MCF 10A (cell line): ENCODE results near the gene ELP4. TPM values are rescaled to one million over a fixed set of nuclear protein-coding genes. Genes with fewer than 3 reads are reported as not detected.

Experiments used
- BruUV-seq: library from RNA; stranded (reverse); fragments of 400-500 nt; replicated peaks from 2 replicates; lab custom pipeline; 2021; lab: Mats Ljungman, UMichigan
- CTCF ChIA-PET: fragments of 300-600 bp; sonication (Branson Sonifier 250); formaldehyde crosslinking; extraction: SDS; loops from one replicate; lab custom pipeline; 2021; ENCODE audit warnings: antibody characterized with exemption, inconsistent platforms; lab: Yijun Ruan, JAX
- POLR2A ChIA-PET: fragments of 300-600, 350-650 bp; sonication (Branson Sonifier 250); formaldehyde crosslinking; extraction: SDS; loops from one replicate; lab custom pipeline; 2020; ENCODE audit warnings: antibody characterized with exemption, inconsistent platforms; lab: Yijun Ruan, JAX
- DNase-seq: peaks from one replicate; pipeline ENCODE4 v3.0.0-alpha.2; 2018; ENCODE audit not compliant: unreplicated experiment
- H3K27ac Mint-ChIP-seq: one replicate; pipeline ENCODE4 v1.8.0; 2022; ENCODE audit warnings: mild to moderate bottlenecking, low read depth, mixed read lengths; ENCODE audit not compliant: unreplicated experiment
- H3K27me3 Mint-ChIP-seq: one replicate; pipeline ENCODE4 v1.8.0; 2022; ENCODE audit warnings: mixed read lengths; ENCODE audit not compliant: insufficient read depth, unreplicated experiment
- H3K36me3 Mint-ChIP-seq: one replicate; pipeline ENCODE4 v1.8.0; 2022; ENCODE audit warnings: mild to moderate bottlenecking, moderate library complexity, mixed read lengths; ENCODE audit not compliant: insufficient read depth, unreplicated experiment
- H3K4me1 Mint-ChIP-seq: one replicate; pipeline ENCODE4 v1.8.0; 2022; ENCODE audit warnings: mixed read lengths; ENCODE audit not compliant: insufficient read depth, unreplicated experiment
- H3K4me3 Mint-ChIP-seq: one replicate; pipeline ENCODE4 v1.8.0; 2022; ENCODE audit warnings: mild to moderate bottlenecking, moderate library complexity, mixed read lengths; ENCODE audit not compliant: unreplicated experiment
- H3K9me3 Mint-ChIP-seq: one replicate; pipeline ENCODE4 v1.8.0; 2022; ENCODE audit warnings: mixed read lengths; ENCODE audit not compliant: unreplicated experiment
- intact Hi-C: fragments of 100-400 bp; cut with micrococcal nuclease; formaldehyde crosslinking; loops from 2 replicates; pipeline ENCODE4 v1.14.1; 2022
- total RNA-seq: library from RNA; stranded (reverse); gene quantifications from 2 replicates; pipeline ENCODE4 v1.2.3, GENCODE V29; 2022
- TF ChIP-seq, protein P1 (sequence below): fragments of 200-600 bp; IDR thresholded peaks from one replicate; pipeline ENCODE4 v1.8.0; 2022; ENCODE audit warnings: antibody characterized with exemption, mild to moderate bottlenecking; ENCODE audit not compliant: unreplicated experiment

ELP4 gene
- total RNA-seq, 1 experiment from 2014 or later: 18.3 TPM

DNA sequence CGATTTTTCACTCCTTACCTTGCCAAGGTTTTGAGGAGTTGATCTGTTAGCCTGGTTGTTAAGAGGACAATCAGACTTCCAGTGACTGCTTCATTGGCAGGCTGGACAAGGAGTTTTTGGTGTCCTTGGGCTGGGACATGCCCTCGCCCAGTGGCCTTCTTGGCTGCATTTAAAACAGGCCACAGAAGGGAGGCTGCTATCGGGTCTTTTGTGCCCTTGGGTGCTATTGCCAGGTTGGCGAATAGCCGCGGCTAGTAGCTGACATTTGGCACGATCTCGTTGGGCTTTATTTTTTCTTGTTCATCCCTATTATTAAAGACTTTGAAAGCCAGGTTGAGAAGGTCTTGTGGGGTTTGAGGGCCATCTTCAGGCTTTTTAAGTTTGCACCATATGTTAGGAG is 99.4 kb downstream of the ELP4 start:
- H3K27ac Mint-ChIP-seq: no peak overlapping the region
- CTCF ChIA-PET: interaction anchor here (0.7 kb wide), 1 partner anchor 393 kb away, joined by 3 read pairs; no protein-coding TSS in a partner anchor
- BruUV-seq: no TSS peak
- intact Hi-C loops: no loop called here
- H3K9me3 Mint-ChIP-seq: peaks cover 10% of the 10 kb centered on the region
- H3K27me3 Mint-ChIP-seq: no peaks in the 10 kb centered on the region
- H3K4me1 Mint-ChIP-seq: no peaks in the 10 kb centered on the region
- no peak for DNase-seq
- POLR2A ChIA-PET: no interaction called here
- H3K4me3 Mint-ChIP-seq: no peak overlapping the region
- H3K36me3 Mint-ChIP-seq: no peaks in the 10 kb centered on the region
- TF ChIP-seq, protein P1, sequence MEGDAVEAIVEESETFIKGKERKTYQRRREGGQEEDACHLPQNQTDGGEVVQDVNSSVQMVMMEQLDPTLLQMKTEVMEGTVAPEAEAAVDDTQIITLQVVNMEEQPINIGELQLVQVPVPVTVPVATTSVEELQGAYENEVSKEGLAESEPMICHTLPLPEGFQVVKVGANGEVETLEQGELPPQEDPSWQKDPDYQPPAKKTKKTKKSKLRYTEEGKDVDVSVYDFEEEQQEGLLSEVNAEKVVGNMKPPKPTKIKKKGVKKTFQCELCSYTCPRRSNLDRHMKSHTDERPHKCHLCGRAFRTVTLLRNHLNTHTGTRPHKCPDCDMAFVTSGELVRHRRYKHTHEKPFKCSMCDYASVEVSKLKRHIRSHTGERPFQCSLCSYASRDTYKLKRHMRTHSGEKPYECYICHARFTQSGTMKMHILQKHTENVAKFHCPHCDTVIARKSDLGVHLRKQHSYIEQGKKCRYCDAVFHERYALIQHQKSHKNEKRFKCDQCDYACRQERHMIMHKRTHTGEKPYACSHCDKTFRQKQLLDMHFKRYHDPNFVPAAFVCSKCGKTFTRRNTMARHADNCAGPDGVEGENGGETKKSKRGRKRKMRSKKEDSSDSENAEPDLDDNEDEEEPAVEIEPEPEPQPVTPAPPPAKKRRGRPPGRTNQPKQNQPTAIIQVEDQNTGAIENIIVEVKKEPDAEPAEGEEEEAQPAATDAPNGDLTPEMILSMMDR: no peak

DNA sequence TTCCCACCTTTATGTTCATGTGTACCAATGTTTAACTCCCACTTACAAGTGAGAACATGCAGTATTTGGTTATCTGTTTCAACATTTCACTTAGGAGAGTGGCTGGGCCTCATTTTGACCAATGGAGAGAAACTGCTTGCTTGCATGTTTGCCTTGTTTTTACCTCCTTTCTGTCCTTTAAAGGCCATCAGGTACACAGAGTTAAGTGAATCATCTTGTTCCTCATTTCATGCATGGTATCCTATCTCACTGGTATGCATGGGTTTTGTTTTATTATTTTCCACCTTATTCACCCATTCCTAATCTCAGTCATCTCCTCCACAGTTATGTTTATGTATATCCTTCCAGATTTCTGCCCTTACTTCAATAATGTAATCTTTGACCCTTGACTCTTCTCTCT is 101.0 kb downstream of the ELP4 start:
- POLR2A ChIA-PET: no interaction called here
- H3K4me3 Mint-ChIP-seq: no peak overlapping the region
- intact Hi-C loops: no loop called here
- H3K27me3 Mint-ChIP-seq: no peaks in the 10 kb centered on the region
- no peaks in the 10 kb centered on the region for H3K36me3 Mint-ChIP-seq
- no TSS peak for BruUV-seq
- no peak for DNase-seq
- peaks cover 10% of the 10 kb centered on the region for H3K9me3 Mint-ChIP-seq
- TF ChIP-seq, protein P1: no peak
- H3K27ac Mint-ChIP-seq: no peak overlapping the region
- CTCF ChIA-PET: no interaction called here
- no peaks in the 10 kb centered on the region for H3K4me1 Mint-ChIP-seq

DNA sequence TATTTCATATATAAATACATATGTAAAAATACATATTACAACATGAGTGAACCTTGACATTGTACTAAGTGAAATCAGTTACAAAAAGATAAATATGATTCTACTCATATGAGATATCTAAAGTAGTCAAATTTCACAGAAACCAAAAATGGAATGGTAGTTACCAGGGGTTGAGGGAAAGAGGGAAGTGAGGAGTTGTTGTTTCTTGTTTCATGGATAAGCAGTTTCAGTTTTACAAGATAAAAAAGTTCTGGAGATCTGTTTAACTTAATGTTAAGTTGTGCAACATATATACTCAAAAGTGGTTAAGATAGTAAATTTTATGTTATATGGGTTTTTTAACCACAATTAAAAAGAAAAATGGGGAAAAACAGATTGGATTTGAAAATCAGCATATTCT is 107.7 kb downstream of the ELP4 start:
- peaks cover 6% of the 10 kb centered on the region for H3K4me1 Mint-ChIP-seq
- TF ChIP-seq, protein P1: no peak
- no peak overlapping the region for H3K4me3 Mint-ChIP-seq
- no peak for DNase-seq
- POLR2A ChIA-PET: no interaction called here
- H3K9me3 Mint-ChIP-seq: peaks cover 7% of the 10 kb centered on the region
- H3K27ac Mint-ChIP-seq: no peak overlapping the region
- H3K27me3 Mint-ChIP-seq: no peaks in the 10 kb centered on the region
- CTCF ChIA-PET: interaction anchor here (0.7 kb wide), 2 partner anchors 85 to 568 kb away, joined by 3 read pairs; no protein-coding TSS in a partner anchor
- H3K36me3 Mint-ChIP-seq: no peaks in the 10 kb centered on the region
- intact Hi-C loops: no loop called here
- BruUV-seq: no TSS peak

DNA sequence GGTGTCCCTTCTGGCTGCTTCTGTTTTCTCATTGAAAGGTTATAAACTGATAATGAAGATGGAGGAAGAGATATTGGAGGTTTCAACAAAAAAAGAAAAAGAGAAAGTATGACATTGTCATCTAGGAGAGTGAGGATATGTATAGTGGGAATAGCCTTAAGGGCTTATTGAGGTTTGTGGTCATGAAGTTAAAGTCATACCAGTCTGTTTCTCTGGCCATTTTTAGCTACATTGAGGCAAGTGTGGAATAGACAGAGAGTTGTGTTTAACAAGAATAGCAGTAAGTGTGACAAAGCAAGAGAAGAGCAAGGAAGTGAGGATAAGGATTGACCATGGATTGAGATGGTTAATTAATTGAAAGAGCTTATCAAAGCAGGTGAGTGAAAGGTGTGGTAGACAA is 110.4 kb downstream of the ELP4 start:
- TF ChIP-seq, protein P1: no peak
- Mint-ChIP-seq H3K27ac (no peak overlapping the region), H3K36me3 (no peaks in the 10 kb centered on the region), H3K27me3 (no peaks in the 10 kb centered on the region), H3K4me1 (peaks cover 6% of the 10 kb centered on the region), H3K9me3 (peaks cover 7% of the 10 kb centered on the region), H3K4me3 (no peak overlapping the region)
- POLR2A ChIA-PET: no interaction called here
- CTCF ChIA-PET: interaction anchor here (0.6 to 1.0 kb wide), 2 partner anchors 513 to 1756 kb away, joined by 3 read pairs; no protein-coding TSS in a partner anchor
- DNase-seq: no peak
- BruUV-seq: no TSS peak
- intact Hi-C loops: no loop called here
